H9 (cell line): ENCODE measurements around the gene VAMP8. TPM values are rescaled to one million over a fixed set of nuclear protein-coding genes. Genes with fewer than 3 reads are reported as not detected.

Source experiments
- DNase-seq: peaks from one replicate; pipeline ENCODE4 v3.0.0-alpha.2; 2017
- H2AFZ ChIP-seq: one replicate; pipeline ENCODE4 v1.6.1; 2013; ENCODE audit warnings: mild to moderate bottlenecking, low read length, control low read depth, moderate library complexity
- H2AK5ac ChIP-seq: 2 replicates; pipeline ENCODE4 v1.6.1; 2013; ENCODE audit warnings: low read length, control low read depth, mixed read lengths; ENCODE audit not compliant: insufficient read length
- H2BK120ac ChIP-seq: one replicate; pipeline ENCODE4 v1.6.1; 2013; ENCODE audit warnings: low read depth, mild to moderate bottlenecking, low read length, control low read depth, inconsistent platforms; ENCODE audit not compliant: poor library complexity, severe bottlenecking
- H2BK12ac ChIP-seq: 2 replicates; pipeline ENCODE4 v1.6.1; 2013; ENCODE audit warnings: low read length, control low read depth, mixed read lengths, low read depth; ENCODE audit not compliant: insufficient read length
- H2BK15ac ChIP-seq: 2 replicates; pipeline ENCODE4 v1.6.1; 2013; ENCODE audit warnings: low read depth, low read length, control low read depth
- H2BK20ac ChIP-seq: one replicate; pipeline ENCODE4 v1.6.1; 2013; ENCODE audit warnings: low read depth, mild to moderate bottlenecking, low read length, control low read depth, inconsistent platforms; ENCODE audit not compliant: poor library complexity, severe bottlenecking
- H2BK5ac ChIP-seq: 2 replicates; pipeline ENCODE4 v1.6.1; 2013; ENCODE audit warnings: low read length, control low read depth, mixed read lengths; ENCODE audit not compliant: insufficient read length
- H3K14ac ChIP-seq: 2 replicates; pipeline ENCODE4 v1.6.1; 2013; ENCODE audit warnings: low read length, control low read depth; ENCODE audit not compliant: insufficient read depth
- H3K18ac ChIP-seq: 2 replicates; pipeline ENCODE4 v1.6.1; 2013; ENCODE audit warnings: low read depth, mild to moderate bottlenecking, mixed read lengths, low read length, control low read depth; ENCODE audit not compliant: insufficient read length
- H3K23ac ChIP-seq: 2 replicates; pipeline ENCODE4 v1.6.1; 2013; ENCODE audit warnings: low read length, control low read depth, mixed read lengths, low read depth; ENCODE audit not compliant: insufficient read length
- H3K23me2 ChIP-seq: 2 replicates; pipeline ENCODE4 v1.6.1; 2013; ENCODE audit warnings: low read depth, mild to moderate bottlenecking, mixed read lengths, low read length, control low read depth; ENCODE audit not compliant: insufficient read length, poor library complexity, severe bottlenecking
- H3K27ac ChIP-seq: 2 replicates; pipeline ENCODE4 v1.5.1; 2013; ENCODE audit warnings: low read length, control low read depth, mixed read lengths, low read depth; ENCODE audit not compliant: insufficient read length
- H3K27me3 ChIP-seq: 2 replicates; pipeline ENCODE4 v1.6.1; 2013; ENCODE audit warnings: low read length, control low read depth, inconsistent platforms; ENCODE audit not compliant: insufficient read depth
- H3K4ac ChIP-seq: 2 replicates; pipeline ENCODE4 v1.6.1; 2013; ENCODE audit warnings: low read depth, mild to moderate bottlenecking, control low read depth, inconsistent platforms, low read length, moderate library complexity
- H3K4me1 ChIP-seq: 2 replicates; pipeline ENCODE4 v1.6.1; 2013; ENCODE audit warnings: low read length, control low read depth, inconsistent platforms; ENCODE audit not compliant: insufficient read depth
- H3K4me2 ChIP-seq: 2 replicates; pipeline ENCODE4 v1.6.1; 2013; ENCODE audit warnings: low read length, control low read depth, mixed read lengths; ENCODE audit not compliant: insufficient read length, insufficient read depth
- H3K56ac ChIP-seq: 2 replicates; pipeline ENCODE4 v1.6.1; 2013; ENCODE audit warnings: low read depth, mild to moderate bottlenecking, mixed read lengths, low read length, control low read depth; ENCODE audit not compliant: insufficient read length
- H3K79me1 ChIP-seq: 2 replicates; pipeline ENCODE4 v1.6.1; 2013; ENCODE audit warnings: low read depth, mild to moderate bottlenecking, moderate library complexity, low read length, control low read depth, inconsistent platforms; ENCODE audit not compliant: insufficient read depth, poor library complexity, severe bottlenecking
- H3K79me2 ChIP-seq: 2 replicates; pipeline ENCODE4 v1.6.1; 2013; ENCODE audit warnings: low read length, control low read depth, inconsistent platforms; ENCODE audit not compliant: insufficient read depth
- H3K9ac ChIP-seq: 2 replicates; pipeline ENCODE4 v1.6.1; 2013; ENCODE audit warnings: low read length, control low read depth, mixed read lengths; ENCODE audit not compliant: insufficient read length; ENCODE audit errors: extremely low read depth
- H3K9me3 ChIP-seq: one replicate; pipeline ENCODE4 v1.6.1; 2013; ENCODE audit warnings: low read depth, low read length, inconsistent platforms; ENCODE audit not compliant: control insufficient read depth
- H3T11ph ChIP-seq: one replicate; pipeline ENCODE4 v1.6.1; 2013; ENCODE audit warnings: mild to moderate bottlenecking, low read length, control low read depth, inconsistent platforms
- H4K20me1 ChIP-seq: one replicate; pipeline ENCODE4 v1.6.1; 2013; ENCODE audit not compliant: control insufficient read depth, insufficient read length, insufficient read depth
- H4K5ac ChIP-seq: 2 replicates; pipeline ENCODE4 v1.6.1; 2013; ENCODE audit warnings: low read depth, mild to moderate bottlenecking, mixed read lengths, low read length, control low read depth; ENCODE audit not compliant: insufficient read length
- H4K8ac ChIP-seq: replicated peaks from 2 replicates; pipeline ENCODE4 v1.6.1; 2013; ENCODE audit warnings: low read length, control low read depth, mixed read lengths, low read depth; ENCODE audit not compliant: insufficient read length
- H4K91ac ChIP-seq: 2 replicates; pipeline ENCODE4 v1.6.1; 2013; ENCODE audit warnings: low read depth, mild to moderate bottlenecking, moderate library complexity, mixed read lengths, low read length, control low read depth; ENCODE audit not compliant: insufficient read length
- H3K27ac Mint-ChIP-seq, 3 experiments: 2 replicates in 2 of 3; 3 replicates in 1 of 3; pipeline ENCODE4 v1.8.0; 2020 to 2021; ENCODE audit warnings: mixed read lengths in 3 of 3, mild to moderate bottlenecking in 1 of 3, moderate library complexity in 1 of 3
- H3K27me3 Mint-ChIP-seq: 2 replicates; pipeline ENCODE4 v1.8.0; 2021; ENCODE audit warnings: low read depth, mild to moderate bottlenecking, moderate library complexity, mixed read lengths
- H3K36me3 Mint-ChIP-seq, 3 experiments: 2 replicates in 2 of 3; 3 replicates in 1 of 3; pipeline ENCODE4 v1.8.0; 2020 to 2021; ENCODE audit warnings: low read depth in 3 of 3, mixed read lengths in 3 of 3; ENCODE audit not compliant: insufficient read depth in 1 of 3
- H3K4me1 Mint-ChIP-seq, 2 experiments: 2 replicates each; pipeline ENCODE4 v1.8.0; 2020; ENCODE audit warnings: mixed read lengths in 2 of 2
- H3K4me3 Mint-ChIP-seq, 2 experiments: 2 replicates in 1 of 2; 3 replicates in 1 of 2; pipeline ENCODE4 v1.8.0; 2020 to 2021; ENCODE audit warnings: mild to moderate bottlenecking in 2 of 2, mixed read lengths in 2 of 2, moderate library complexity in 1 of 2
- H3K9me3 Mint-ChIP-seq, 2 experiments: 2 replicates in 1 of 2; 3 replicates in 1 of 2; pipeline ENCODE4 v1.8.0; 2020; ENCODE audit warnings: mild to moderate bottlenecking in 2 of 2, mixed read lengths in 2 of 2, moderate library complexity in 1 of 2
- CTCF ChIP-seq: fragments of 200-600 bp; sonication (generic); conservative IDR thresholded peaks from 3 replicates; pipeline ENCODE4 v1.8.0; 2021; ENCODE audit warnings: antibody characterized with exemption, mild to moderate bottlenecking
- WGBS: extraction: QIAGEN DNeasy Blood & Tissue Kit; methylation state at CpG from one replicate; pipeline ENCODE4 v1.1.7; 2013; ENCODE audit warnings: missing lambda C conversion rate, low lambda C conversion rate, mixed read lengths; ENCODE audit not compliant: insufficient read length; ENCODE audit errors: extremely low coverage; 5-methylcytosine and 5-hydroxymethylcytosine counted together
- total RNA-seq: library from RNA; stranded (reverse); gene quantifications from 2 replicates; pipeline ENCODE4 v1.2.1, GENCODE V29; 2021

Gene VAMP8
- total RNA-seq, 1 experiment from 2014 or later, result 33.4 TPM

DNA sequence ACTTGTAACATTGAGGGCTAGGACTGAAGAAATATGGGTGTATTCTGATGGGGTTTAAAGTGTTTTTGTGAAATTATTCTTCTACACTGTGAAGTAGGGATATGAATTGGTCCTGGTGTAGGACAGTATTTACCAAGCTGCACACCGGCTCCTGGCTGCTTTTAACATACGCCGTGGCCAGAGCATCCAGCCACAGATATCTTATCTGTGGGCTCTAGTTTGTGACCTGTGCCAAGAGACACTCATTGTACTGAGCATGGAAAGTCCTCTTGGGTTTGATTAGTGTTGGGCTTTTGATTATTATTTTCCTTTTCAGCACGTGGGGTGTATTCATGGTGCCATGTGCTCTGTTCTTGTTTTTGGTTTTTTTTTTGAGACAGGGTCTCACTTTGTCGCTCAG is 46.6 kb downstream of the VAMP8 start:
- no peak for TF ChIP-seq CTCF
- Histone ChIP-seq H4K20me1 (no peaks in the 10 kb centered on the region), H2BK15ac (no peak overlapping the region), H3K27me3 (no peaks in the 10 kb centered on the region), H3K4me1 (no peaks in the 10 kb centered on the region), H3K4ac (no peak overlapping the region), H3K14ac (no peak overlapping the region), H3K79me1 (peaks cover 7% of the 10 kb centered on the region), H2AK5ac (no peak overlapping the region), H3K9me3 (no peaks in the 10 kb centered on the region), H4K8ac (no peak overlapping the region), H2AFZ (no peak overlapping the region), H3K79me2 (no peaks in the 10 kb centered on the region), H3T11ph (no peak overlapping the region), H4K5ac (no peak overlapping the region), H3K9ac (no peak overlapping the region), H3K4me2 (no peak overlapping the region), H3K23me2 (no peaks in the 10 kb centered on the region), H3K56ac (no peak overlapping the region), H3K18ac (no peak overlapping the region), H3K23ac (no peak overlapping the region), H2BK12ac (no peak overlapping the region), H2BK20ac (no peak overlapping the region), H2BK5ac (no peak overlapping the region), H4K91ac (no peak overlapping the region), H2BK120ac (no peak overlapping the region), H3K27ac (no peak overlapping the region)
- no peaks in the 10 kb centered on the region for H3K27me3 Mint-ChIP-seq
- H3K4me3 Mint-ChIP-seq, result peak overlapping the region in 1 of 2 experiments; percentile 26; a peak in 2 of 5 replicates
- peaks cover 47 to 82% (median 68%) of the 10 kb centered on the region in 3 experiments for H3K36me3 Mint-ChIP-seq
- no peaks in the 10 kb centered on the region for H3K4me1 Mint-ChIP-seq
- no CpG with 5 or more reads among the region's 5 CpGs for WGBS
- no peak for DNase-seq
- H3K27ac Mint-ChIP-seq, result no peak overlapping the region; a peak in 1 of 7 replicates
- H3K9me3 Mint-ChIP-seq, result no peaks in the 10 kb centered on the region
